SK-N-SH (cell line): ENCODE results near the gene CDK4. TPM values are rescaled to one million over a fixed set of nuclear protein-coding genes. Genes with fewer than 3 reads are reported as not detected.

Experiments used
- CTCF ChIA-PET: fragments of 300-600, 350-600 bp; formaldehyde crosslinking; extraction: SDS; loops from one replicate; lab custom pipeline; 2021; lab: Yijun Ruan, JAX
- POLR2A ChIA-PET: fragments of 350-600 bp; sonication (Branson Sonifier 250); formaldehyde crosslinking; extraction: SDS; loops from one replicate; lab custom pipeline; 2020; ENCODE audit warnings: antibody characterized with exemption, inconsistent platforms; lab: Yijun Ruan, JAX
- DNase-seq: peaks from one replicate; pipeline ENCODE4 v3.0.0; 2012
- H2AFZ ChIP-seq: fragments of 200-600 bp; sonication (generic); 2 replicates; pipeline ENCODE4 v1.8.1; 2016; ENCODE audit warnings: antibody characterized with exemption, mild to moderate bottlenecking, low read depth
- H3F3A ChIP-seq: fragments of 200-600 bp; sonication (generic); replicated peaks from 2 replicates; pipeline ENCODE3; 2016; ENCODE audit warnings: antibody characterized with exemption, mild to moderate bottlenecking; ENCODE audit not compliant: insufficient read depth
- H3K27ac ChIP-seq, 2 experiments: fragments of 200-500 bp in 1 of 2; fragments of 200-600 bp in 1 of 2; sonication (Bioruptor generic) in 1 of 2; sonication (generic), shearing (Covaris generic) in 1 of 2; 2 replicates each; pipeline versions ENCODE4 v1.5.1 to v1.6.1; 2014 to 2016; ENCODE audit warnings: low read depth in 2 of 2, inconsistent platforms in 1 of 2, low read length in 1 of 2, mild to moderate bottlenecking in 1 of 2, mixed read lengths in 1 of 2
- H3K27me3 ChIP-seq: fragments of 200-600 bp; sonication (generic), shearing (Covaris generic); 2 replicates; pipeline ENCODE4 v1.6.1; 2016; ENCODE audit warnings: mixed run types; ENCODE audit not compliant: insufficient read depth
- H3K36me3 ChIP-seq, 2 experiments: fragments of 200-500 bp in 1 of 2; fragments of 200-600 bp in 1 of 2; sonication (Bioruptor generic) in 1 of 2; sonication (generic) in 1 of 2; replicated peaks in 1 of 2; 2 replicates each; pipeline versions ENCODE3 to v1.5.1; 2014 to 2016; ENCODE audit warnings: low read length in 1 of 2, mild to moderate bottlenecking in 1 of 2; ENCODE audit not compliant: insufficient read depth in 2 of 2, control insufficient read depth in 1 of 2
- H3K4me1 ChIP-seq, 2 experiments: fragments of 200-500 bp in 1 of 2; fragments of 200-600 bp in 1 of 2; sonication (Bioruptor generic) in 1 of 2; sonication (generic), shearing (Covaris generic) in 1 of 2; 2 replicates each; pipeline versions ENCODE4 v1.5.1 to v1.6.1; 2014 to 2016; ENCODE audit warnings: low read depth in 1 of 2, low read length in 1 of 2, mixed run types in 1 of 2; ENCODE audit not compliant: insufficient read depth in 2 of 2, control insufficient read depth in 1 of 2
- H3K4me2 ChIP-seq: fragments of 200-600 bp; sonication (generic), shearing (Covaris generic); 2 replicates; pipeline ENCODE4 v1.6.1; 2017; ENCODE audit warnings: mixed run types
- H3K4me3 ChIP-seq, 2 experiments: fragments of 200-500 bp in 1 of 2; fragments of 200-600 bp in 1 of 2; sonication (Bioruptor generic) in 1 of 2; sonication (generic), shearing (Covaris generic) in 1 of 2; 2 replicates each; pipeline versions ENCODE4 v1.5.1 to v1.8.1; 2014 to 2016; ENCODE audit warnings: low read depth in 2 of 2, inconsistent platforms in 1 of 2, low read length in 1 of 2, mild to moderate bottlenecking in 1 of 2, mixed read lengths in 1 of 2, moderate library complexity in 1 of 2
- H3K79me2 ChIP-seq: fragments of 200-600 bp; sonication (generic); 2 replicates; pipeline ENCODE4 v1.8.1; 2017; ENCODE audit warnings: mild to moderate bottlenecking; ENCODE audit not compliant: insufficient read depth
- H3K9ac ChIP-seq: fragments of 200-600 bp; sonication (generic); 2 replicates; pipeline ENCODE4 v1.6.1; 2017; ENCODE audit warnings: mixed run types
- H3K9me2 ChIP-seq: fragments of 200-600 bp; sonication (generic); 2 replicates; pipeline ENCODE4 v1.6.1; 2017; ENCODE audit warnings: mixed run types
- H3K9me3 ChIP-seq: fragments of 200-600 bp; sonication (generic); 2 replicates; pipeline ENCODE4 v1.6.1; 2017; ENCODE audit warnings: mixed run types, mild to moderate bottlenecking, moderate library complexity
- H4K20me1 ChIP-seq: fragments of 200-600 bp; sonication (generic); 2 replicates; pipeline ENCODE4 v1.6.1; 2017; ENCODE audit warnings: mild to moderate bottlenecking, mixed run types; ENCODE audit not compliant: insufficient read depth
- CHD2 ChIP-seq: fragments of 150-350 bp; IDR thresholded peaks from 2 replicates; pipeline ENCODE4 v1.6.1; 2018; ENCODE audit warnings: low read length; ENCODE audit not compliant: partially characterized antibody
- CTCF ChIP-seq: fragments of 200-600 bp; sonication (generic); IDR thresholded peaks from 2 replicates; pipeline ENCODE4 v1.6.1; 2017; ENCODE audit warnings: antibody characterized with exemption, mild to moderate bottlenecking, moderate library complexity
- ELF1 ChIP-seq: IDR thresholded peaks from 2 replicates; pipeline ENCODE4 v1.4.0; 2012
- EP300 ChIP-seq, 2 experiments: IDR thresholded peaks; 2 replicates each; pipeline versions ENCODE4 v1.4.0 to v1.6.1; 2012; ENCODE audit warnings: borderline replicate concordance in 1 of 2, low read depth in 1 of 2, low read length in 1 of 2
- FOSL2 ChIP-seq: IDR thresholded peaks from 2 replicates; pipeline ENCODE4 v1.4.0; 2012; ENCODE audit warnings: low read depth, mild to moderate bottlenecking, moderate library complexity, borderline replicate concordance
- JUND ChIP-seq: IDR thresholded peaks from 2 replicates; pipeline ENCODE4 v1.4.0; 2012
- NFIC ChIP-seq: IDR thresholded peaks from 2 replicates; pipeline ENCODE4 v1.4.0; 2012; ENCODE audit warnings: borderline replicate concordance
- PBX3 ChIP-seq: IDR thresholded peaks from 2 replicates; pipeline ENCODE4; 2012
- POLR2AphosphoS5 ChIP-seq: IDR thresholded peaks from 2 replicates; pipeline ENCODE4 v1.6.1; 2012; ENCODE audit warnings: low read depth, low read length
- RFX5 ChIP-seq: IDR thresholded peaks from 2 replicates; pipeline ENCODE4 v1.6.1; 2012; ENCODE audit warnings: mild to moderate bottlenecking, improper control_type of control experiment, low read length
- RXRA ChIP-seq: IDR thresholded peaks from 2 replicates; pipeline ENCODE4 v1.4.0; 2012; ENCODE audit warnings: low read depth, mild to moderate bottlenecking, borderline replicate concordance
- TEAD4 ChIP-seq: IDR thresholded peaks from 2 replicates; pipeline ENCODE4 v1.4.0; 2012; ENCODE audit warnings: mild to moderate bottlenecking, borderline replicate concordance; ENCODE audit not compliant: insufficient read depth
- USF1 ChIP-seq: IDR thresholded peaks from 2 replicates; pipeline ENCODE4 v1.4.0; 2012; ENCODE audit warnings: low read depth, borderline replicate concordance
- ZBTB33 ChIP-seq: IDR thresholded peaks from 2 replicates; pipeline ENCODE4 v1.4.0; 2012; ENCODE audit warnings: low read depth, borderline replicate concordance
- WGBS: methylation state at CpG from one replicate; pipeline ENCODE4 v1.1.6; 2017; ENCODE audit warnings: low lambda C conversion rate; 5-methylcytosine and 5-hydroxymethylcytosine counted together
- polyA plus RNA-seq, 3 experiments: library from polyadenylated mRNA; depleted of rRNA; stranded (reverse); fragments of >200 nt; gene quantifications; 2 replicates each; pipeline ENCODE4 v1.2.3, GENCODE V29; 2012

The CDK4 gene
- polyA plus RNA-seq, 1 of the 3 experiments (the other 2 are of a cell fraction): 324 TPM

- POLR2A ChIA-PET: no interaction called here
- H3K9me2 ChIP-seq: no peaks in the 10 kb centered on the region
- H3K4me1 ChIP-seq: no peaks in the 10 kb centered on the region
- WGBS: 96% methylated on average over 4 of the region's 4 CpGs
- no peak for DNase-seq
- no peak overlapping the region for H3K4me3 ChIP-seq
- H3K27me3 ChIP-seq: no peaks in the 10 kb centered on the region
- H3K36me3 ChIP-seq: peaks cover 31 to 38% of the 10 kb centered on the region in 2 experiments
- peaks cover 4% of the 10 kb centered on the region for H3F3A ChIP-seq
- no peaks in the 10 kb centered on the region for H3K79me2 ChIP-seq
- peaks cover 8% of the 10 kb centered on the region for H3K9me3 ChIP-seq
- CTCF ChIA-PET: interaction anchor here (1.0 to 3.0 kb wide), 2 partner anchors 10 to 84 kb away, joined by 3 to 17 read pairs; partner anchors contain the start of gene B4GALNT1
- H3K4me2 ChIP-seq: no peak overlapping the region
- TF ChIP-seq ZBTB33 (no peak), EP300 (IDR thresholded peaks at IDR 0.05; ENCODE audit: borderline replicate concordance in 1 of 2, low read depth in 1 of 2, low read length in 1 of 2) (no peak), TEAD4 (no peak), RFX5 (no peak), JUND (no peak), CTCF (no peak), RXRA (no peak), CHD2 (no peak), FOSL2 (no peak), PBX3 (no peak), NFIC (no peak), USF1 (no peak), ELF1 (no peak), POLR2AphosphoS5 (no peak)
- no peak overlapping the region for H3K27ac ChIP-seq
- no peak overlapping the region for H2AFZ ChIP-seq
- no peaks in the 10 kb centered on the region for H4K20me1 ChIP-seq
- no peak overlapping the region for H3K9ac ChIP-seq
Observed at GRCh38 chr12:57716305-57716704, 35.8 kb downstream of the CDK4 start.
